Body of pancreas (tissue), 4 donors: ENCODE data around the gene FOXP1. TPM values are rescaled to one million over a fixed set of nuclear protein-coding genes. Genes with fewer than 3 reads are reported as not detected.

Experiments
- ATAC-seq: fragments of 150-250 bp; one replicate; pipeline ENCODE4 v1.9.1; 2016
- DNase-seq, 4 donors: peaks; one replicate each; pipeline ENCODE4 v3.0.0-alpha.2; 2019
- H3K27ac ChIP-seq, 4 donors: fragments of 200-600 bp; sonication (generic); 1 replicate in 3 of 4; 2 replicates in 1 of 4; pipeline versions ENCODE4 v1.5.1 to v1.6.1; 2016 to 2019; ENCODE audit warnings: mild to moderate bottlenecking in 1 of 4, mixed read lengths in 1 of 4, moderate library complexity in 1 of 4
- H3K27me3 ChIP-seq, 2 donors: fragments of 200-600 bp; sonication (generic); one replicate each; pipeline ENCODE4 v1.6.0; 2016; ENCODE audit warnings: mild to moderate bottlenecking in 1 of 2
- H3K36me3 ChIP-seq, 2 donors: fragments of 200-600 bp; sonication (generic); replicated peaks in 1 of 2; 2 replicates each; pipeline ENCODE4 v1.5.1; 2016; ENCODE audit warnings: low read depth in 2 of 2; ENCODE audit not compliant: insufficient read depth in 1 of 2
- H3K4me1 ChIP-seq: fragments of 200-600 bp; sonication (generic); one replicate; pipeline ENCODE4 v1.6.0; 2016
- H3K4me3 ChIP-seq, 2 donors: fragments of 200-600 bp; sonication (generic); 1 replicate in 1 of 2; 2 replicates in 1 of 2; pipeline ENCODE4 v1.5.1; 2016 to 2019
- H3K9me3 ChIP-seq, 3 donors: fragments of 200-600 bp; sonication (generic); 1 replicate in 2 of 3; 2 replicates in 1 of 3; pipeline ENCODE4 v1.5.1; 2016
- CTCF ChIP-seq, 7 experiments: fragments of 450-650 bp in 4 of 7; fragments of 200-600 bp in 3 of 7; sonication (generic) in 3 of 7; IDR thresholded peaks; one replicate each; pipeline ENCODE4 v1.5.1; 2016 to 2019; ENCODE audit warnings: antibody characterized with exemption in 7 of 7
- POLR2A ChIP-seq, 3 donors: fragments of 450-650 bp; IDR thresholded peaks; one replicate each; pipeline ENCODE4 v1.6.1; 2016; ENCODE audit warnings: antibody characterized with exemption in 3 of 3, mild to moderate bottlenecking in 2 of 3
- WGBS, 2 donors: methylation state at CpG; one replicate each; pipeline ENCODE4 v1.1.5; 2017; 5-methylcytosine and 5-hydroxymethylcytosine counted together
- intact Hi-C: fragments of 100-400 bp; cut with DNase I; formaldehyde crosslinking; loops from one replicate; pipeline ENCODE4 v1.15.1; 2023
- total RNA-seq, 2 donors: library from RNA; depleted of rRNA; stranded (reverse); fragments of >200 nt; gene quantifications; one replicate each; pipeline ENCODE4 v1.1.0, GENCODE V29; 2016

FOXP1 gene
- total RNA-seq, 2 donors from 2014 or later = 85.7 to 86.1 TPM

DNA sequence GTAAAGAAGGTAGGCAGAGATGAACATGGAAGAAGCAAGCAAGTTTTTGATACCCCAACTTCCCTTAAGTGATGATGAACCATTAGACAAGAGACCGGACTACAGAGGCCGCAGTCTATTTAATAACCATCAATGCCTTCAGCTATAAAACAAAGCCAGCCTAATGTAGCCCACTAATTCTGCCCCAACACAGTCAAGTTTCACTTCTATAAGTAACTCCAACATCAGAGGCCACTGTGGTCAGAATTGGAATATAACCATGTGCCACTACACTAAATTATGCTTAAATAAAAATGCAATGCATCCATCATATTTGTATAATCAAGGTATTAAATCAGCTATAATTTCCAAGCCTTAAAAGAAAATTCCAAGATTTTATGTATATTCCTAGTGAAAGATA, 234.7 kb downstream of the FOXP1 start:
- ATAC-seq = no peak
- no peak for DNase-seq
- H3K27me3 ChIP-seq = no peaks in the 10 kb centered on the region
- TF ChIP-seq POLR2A (IDR thresholded peaks at IDR 0.05) (no peak), CTCF (IDR thresholded peaks at IDR 0.05) (no peak)
- H3K27ac ChIP-seq = no peak overlapping the region
- WGBS, 2 donors = 94 to 100% methylated on average over 2 of the region's 2 CpGs
- H3K4me1 ChIP-seq = peaks cover 17% of the 10 kb centered on the region
- no peaks in the 10 kb centered on the region for H3K9me3 ChIP-seq
- no peak overlapping the region for H3K4me3 ChIP-seq
- intact Hi-C loops = no loop called here
- no peaks in the 10 kb centered on the region for H3K36me3 ChIP-seq

- ATAC-seq (no peak), DNase-seq (no peak)
- no peak overlapping the region for H3K4me3 ChIP-seq
- H3K9me3 ChIP-seq = no peaks in the 10 kb centered on the region
- whole genome bisulfite sequencing, 2 donors = 76 to 86% methylated on average over 9 of the region's 9 CpGs
- H3K27ac ChIP-seq = no peak overlapping the region
- peaks cover 17% of the 10 kb centered on the region for H3K4me1 ChIP-seq
- no peak for TF ChIP-seq CTCF (IDR thresholded peaks at IDR 0.05)
- H3K27me3 ChIP-seq = no peaks in the 10 kb centered on the region
- intact Hi-C loops = no loop called here
- no peaks in the 10 kb centered on the region for H3K36me3 ChIP-seq
Measured at GRCh38 chr3:71348001-71348632, 235.4 kb downstream of the FOXP1 start.

DNA sequence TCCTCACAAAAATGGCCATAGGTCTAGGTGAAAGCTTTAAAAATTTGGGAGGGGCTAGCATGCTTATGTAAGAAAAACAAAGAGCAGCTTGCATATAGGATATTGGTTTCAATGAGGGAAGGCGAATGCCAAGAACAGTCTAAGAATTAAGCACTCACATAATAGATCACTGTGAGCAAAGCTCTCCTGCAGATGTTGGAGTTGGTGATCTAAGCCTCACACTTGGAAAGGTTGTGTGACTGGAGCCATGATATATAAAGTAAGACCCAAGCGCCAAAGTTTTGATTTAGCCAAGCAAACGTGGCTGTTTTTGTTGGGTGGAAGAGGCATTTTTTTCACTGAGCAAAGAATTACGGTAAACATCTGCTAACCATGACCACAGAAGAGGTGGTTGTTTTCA, 237.5 kb downstream of the FOXP1 start:
- Histone ChIP-seq H3K27me3 (no peaks in the 10 kb centered on the region), H3K27ac (no peak overlapping the region), H3K9me3 (no peaks in the 10 kb centered on the region), H3K4me3 (no peak overlapping the region), H3K4me1 (peaks cover 5% of the 10 kb centered on the region), H3K36me3 (no peaks in the 10 kb centered on the region)
- TF ChIP-seq POLR2A (IDR thresholded peaks at IDR 0.05) (no peak), CTCF (IDR thresholded peaks at IDR 0.05) (no peak)
- intact Hi-C loops = no loop called here
- DNase-seq (no peak), ATAC-seq (no peak)
- 95 to 97% methylated on average over 4 of the region's 4 CpGs for WGBS, 2 donors

- TF ChIP-seq POLR2A (IDR thresholded peaks at IDR 0.05) (no peak), CTCF (IDR thresholded peaks at IDR 0.05) (no peak)
- Histone ChIP-seq H3K36me3 (no peaks in the 10 kb centered on the region), H3K4me1 (no peaks in the 10 kb centered on the region), H3K27me3 (no peaks in the 10 kb centered on the region), H3K4me3 (no peak overlapping the region), H3K27ac (no peak overlapping the region), H3K9me3 (no peaks in the 10 kb centered on the region)
- no peak for DNase-seq
- intact Hi-C loops = no loop called here
- ATAC-seq = no peak
- 71 to 93% methylated on average over 5 of the region's 5 CpGs for WGBS, 2 donors
Measured at GRCh38 chr3:71345429-71346040, 238.0 kb downstream of the FOXP1 start.

DNA sequence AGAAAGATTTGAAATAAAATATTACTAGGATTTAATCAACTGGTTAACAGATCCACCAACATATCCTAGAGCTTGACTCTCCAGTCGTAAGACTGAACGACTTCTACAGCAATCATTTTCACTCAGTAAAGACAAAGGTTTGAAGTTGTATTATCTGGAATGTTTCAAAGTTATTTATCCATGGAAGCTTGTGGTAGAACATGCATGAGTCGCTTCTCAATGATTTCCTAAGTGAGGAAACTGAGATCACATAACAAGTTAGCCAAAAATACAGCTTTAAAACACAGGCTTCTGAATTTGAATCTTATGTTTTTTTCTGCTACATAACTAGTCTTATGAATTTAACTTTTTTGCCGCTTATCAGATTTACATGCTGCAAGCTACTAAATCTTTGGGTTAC, 241.8 kb downstream of the FOXP1 start:
- WGBS, 2 donors = 74 to 98% methylated on average over 4 of the region's 4 CpGs
- ATAC-seq (no peak), DNase-seq (no peak)
- Histone ChIP-seq H3K27ac (no peak overlapping the region), H3K4me1 (no peaks in the 10 kb centered on the region), H3K27me3 (no peaks in the 10 kb centered on the region), H3K9me3 (no peaks in the 10 kb centered on the region), H3K36me3 (no peaks in the 10 kb centered on the region), H3K4me3 (no peak overlapping the region)
- TF ChIP-seq CTCF (IDR thresholded peaks at IDR 0.05) (no peak), POLR2A (IDR thresholded peaks at IDR 0.05) (no peak)
- intact Hi-C loops = no loop called here
